HT-29 (cell line): Measurements from ENCODE around the gene CLHC1. TPM values are rescaled to one million over a fixed set of nuclear protein-coding genes. Genes with fewer than 3 reads are reported as not detected.
A peak's percentile ranks its signal among the peaks of the same experiment; 100 is the strongest.
"Not testable (repeated sequence)": the region's sequence is repeated elsewhere in the genome, so short reads cannot be mapped to it uniquely, and the experiment has no call there.

Experiments used
- DNase-seq: peaks from one replicate; pipeline ENCODE4 v3.0.0-alpha.2; 2015; ENCODE audit warnings: low spot score
- total RNA-seq: library from RNA; depleted of rRNA; stranded (reverse); fragments of >200 nt; shearing (Covaris generic); gene quantifications from 2 replicates; pipeline ENCODE4 v1.2.3, GENCODE V29; 2014

Gene CLHC1
- total RNA-seq, 1 experiment from 2014 or later: 0.46 TPM

GRCh38 chr2:55153584-55154299 lies 78.4 kb downstream of the CLHC1 start:
- DNase-seq: no peak

GRCh38 chr2:55152475-55153412 lies 79.3 kb downstream of the CLHC1 start:
- no peak for DNase-seq

GRCh38 chr2:55151733-55152433 lies 80.2 kb downstream of the CLHC1 start:
- DNase-seq: no peak

- DNase-seq: no peak
Measured at GRCh38 chr2:55150834-55151233, 81.3 kb downstream of the CLHC1 start.

- no peak for DNase-seq
Measured at GRCh38 chr2:55148269-55148668, 83.8 kb downstream of the CLHC1 start.

GRCh38 chr2:55147531-55147930 lies 84.6 kb downstream of the CLHC1 start:
- no peak for DNase-seq

GRCh38 chr2:55147041-55147440 lies 85.1 kb downstream of the CLHC1 start:
- DNase-seq: no peak

GRCh38 chr2:55146263-55146662 lies 85.8 kb downstream of the CLHC1 start:
- no peak for DNase-seq

- DNase-seq: no peak
Measured at GRCh38 chr2:55144922-55145820, 86.9 kb downstream of the CLHC1 start.

GRCh38 chr2:55143706-55144105 lies 88.4 kb downstream of the CLHC1 start:
- not testable (repeated sequence) for DNase-seq

- DNase-seq: no peak
Measured at GRCh38 chr2:55142518-55142917, 89.6 kb downstream of the CLHC1 start.

- DNase-seq: no peak
Measured at GRCh38 chr2:55141572-55142413, 90.3 kb downstream of the CLHC1 start.

- DNase-seq: no peak
Measured at GRCh38 chr2:55140316-55141219, 91.5 kb downstream of the CLHC1 start.

- no peak for DNase-seq
Measured at GRCh38 chr2:55139305-55139704, 92.8 kb downstream of the CLHC1 start.

- no peak for DNase-seq
Measured at GRCh38 chr2:55138882-55139229, 93.2 kb downstream of the CLHC1 start.

GRCh38 chr2:55138014-55138881 lies 93.8 kb downstream of the CLHC1 start:
- DNase-seq: no peak

GRCh38 chr2:55137024-55137958 lies 94.8 kb downstream of the CLHC1 start:
- peak; percentile 51 for DNase-seq
